SIG-M5 treated with dmso at 0.1 percent for 504 hours (cell line): ENCODE data around the gene PLEKHA6.

Source experiments
- DNase-seq: peaks from one replicate; lab custom pipeline; 2025; ENCODE audit not compliant: unreplicated experiment; lab: John Stamatoyannopoulos, UW

Gene PLEKHA6

DNA sequence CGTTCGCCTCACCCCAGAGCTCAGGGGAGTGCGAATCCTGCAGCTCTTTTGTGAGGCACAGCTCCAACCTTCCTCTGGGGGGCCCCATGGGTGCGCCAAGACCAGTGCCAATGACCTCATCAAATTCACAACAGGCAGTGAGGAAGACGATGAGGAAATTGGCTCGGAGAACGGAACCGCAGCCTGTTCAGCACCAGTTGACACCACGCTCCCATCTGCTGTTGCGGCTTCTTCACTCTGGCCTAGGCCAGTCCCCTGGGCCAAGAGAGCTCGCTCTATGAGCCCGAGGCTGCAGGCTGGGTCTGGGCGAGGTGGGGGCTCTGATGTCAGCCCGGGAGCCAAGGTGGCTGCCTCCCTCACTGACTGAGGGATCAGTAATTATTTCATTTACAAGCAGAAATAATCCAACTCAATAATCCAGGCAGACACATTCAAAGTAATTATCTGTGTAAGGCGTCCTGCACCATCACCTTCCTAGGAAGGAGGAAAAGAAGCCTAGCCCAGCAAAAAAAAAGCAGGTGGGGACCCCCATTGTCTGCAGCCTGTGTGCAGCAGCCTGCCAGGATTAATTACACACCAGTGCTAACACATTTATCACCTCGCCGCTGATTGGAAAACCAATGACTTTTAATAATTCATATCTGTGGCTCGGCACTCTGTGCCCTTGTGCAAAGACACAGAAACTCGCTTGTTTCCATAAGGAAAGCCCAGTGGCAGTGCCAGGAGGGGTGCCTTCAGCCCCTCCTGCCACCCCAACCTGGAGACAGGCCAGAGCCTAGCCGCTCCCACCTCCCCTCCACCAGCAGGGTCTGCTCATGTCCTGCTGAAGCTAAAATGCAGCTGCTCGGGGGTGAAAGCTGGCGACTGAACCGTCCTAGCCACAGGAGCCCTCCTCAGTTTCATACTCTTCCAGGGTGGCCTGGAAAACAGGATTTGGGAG lies 1.9 kb downstream of the PLEKHA6 start:
- DNase-seq = peak; percentile 65

DNA sequence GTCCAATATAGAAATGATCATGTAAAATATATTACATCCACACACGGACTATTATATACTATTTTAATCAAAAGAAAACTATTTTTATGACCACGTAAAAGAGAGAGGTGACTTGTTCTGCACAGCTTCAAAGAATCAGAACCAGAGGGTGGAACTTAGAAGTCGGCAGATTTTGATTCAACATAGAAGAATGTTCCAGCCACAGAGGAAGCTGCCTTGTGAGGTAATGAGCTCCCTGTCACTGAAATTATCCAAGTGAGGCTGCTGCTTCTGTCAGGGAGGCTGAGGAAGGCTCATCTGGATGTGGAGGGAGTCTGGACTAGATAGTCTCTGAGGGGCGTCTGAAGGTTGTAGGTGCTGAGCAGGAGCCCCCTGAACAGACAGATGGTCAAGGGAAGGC lies 2.7 kb downstream of the PLEKHA6 start:
- DNase-seq = no peak

DNA sequence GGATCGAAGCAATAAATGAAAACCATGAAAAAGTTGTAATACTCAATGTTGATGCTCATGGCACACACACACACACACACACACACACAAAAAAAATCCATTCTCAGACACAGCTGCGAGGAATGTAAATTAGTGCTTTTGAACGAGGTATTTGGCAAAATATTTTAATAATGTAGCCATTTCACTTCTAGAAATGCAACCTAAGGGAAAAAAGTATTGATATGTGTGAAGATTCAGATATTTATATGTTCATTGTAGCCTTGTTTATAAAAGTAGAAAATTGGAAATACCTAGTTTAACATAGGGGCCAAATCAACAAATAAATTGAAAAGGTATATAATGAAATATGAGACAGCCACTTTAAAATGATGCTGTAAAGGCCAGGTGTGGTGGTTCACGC lies 3.8 kb downstream of the PLEKHA6 start:
- DNase-seq = no peak

DNA sequence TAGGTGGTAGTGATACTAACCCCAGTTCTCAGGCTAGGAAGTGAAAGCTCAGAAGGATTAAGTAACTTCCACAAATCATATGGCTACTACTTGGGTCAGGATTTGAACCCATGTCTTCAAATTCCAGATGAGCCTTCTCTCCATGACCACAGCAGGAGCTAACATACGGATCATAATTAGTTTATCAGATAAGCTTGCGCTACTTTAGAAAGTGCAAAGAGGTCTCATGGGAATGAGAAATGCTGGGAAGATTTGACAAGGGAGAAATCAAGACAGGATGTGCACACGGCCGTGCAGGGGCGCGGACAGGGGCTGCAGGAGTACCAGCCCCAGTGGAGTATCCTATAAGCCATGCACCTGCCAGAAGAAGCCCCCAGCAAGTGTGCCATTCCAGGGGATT lies 5.2 kb downstream of the PLEKHA6 start:
- DNase-seq = no peak

DNA sequence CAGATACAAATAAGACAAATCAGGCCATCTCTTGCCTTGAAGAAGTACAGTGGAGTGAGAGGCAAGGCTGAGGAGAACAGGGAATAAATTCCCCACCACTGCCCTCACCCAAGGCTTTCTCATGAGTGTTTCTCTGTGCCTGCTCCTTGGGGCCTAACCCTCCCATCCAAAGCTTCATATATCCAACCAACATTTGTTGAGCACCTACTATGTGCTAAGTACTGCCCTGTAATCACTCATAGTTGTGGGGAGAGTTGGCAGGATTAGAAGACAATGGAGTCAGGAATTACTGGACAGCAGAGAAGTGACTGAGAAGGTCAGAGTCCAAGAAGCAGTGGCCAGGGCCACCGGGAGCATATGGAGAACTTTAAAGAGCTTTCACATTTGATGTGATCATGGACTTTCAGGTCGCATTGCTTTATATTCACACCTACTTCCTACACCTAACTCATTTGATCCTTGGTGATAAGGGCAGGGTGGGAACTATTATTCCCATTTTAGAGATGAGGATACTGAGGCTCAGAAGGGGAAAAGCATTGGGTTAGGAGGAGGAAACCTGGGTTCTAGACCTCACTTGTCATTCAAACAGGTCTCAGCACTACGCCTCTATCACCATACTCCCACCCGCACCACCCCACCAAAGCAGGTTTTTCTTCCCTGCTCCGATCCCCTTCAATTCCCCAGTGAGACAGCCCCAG lies 6.4 kb downstream of the PLEKHA6 start:
- DNase-seq = no peak

DNA sequence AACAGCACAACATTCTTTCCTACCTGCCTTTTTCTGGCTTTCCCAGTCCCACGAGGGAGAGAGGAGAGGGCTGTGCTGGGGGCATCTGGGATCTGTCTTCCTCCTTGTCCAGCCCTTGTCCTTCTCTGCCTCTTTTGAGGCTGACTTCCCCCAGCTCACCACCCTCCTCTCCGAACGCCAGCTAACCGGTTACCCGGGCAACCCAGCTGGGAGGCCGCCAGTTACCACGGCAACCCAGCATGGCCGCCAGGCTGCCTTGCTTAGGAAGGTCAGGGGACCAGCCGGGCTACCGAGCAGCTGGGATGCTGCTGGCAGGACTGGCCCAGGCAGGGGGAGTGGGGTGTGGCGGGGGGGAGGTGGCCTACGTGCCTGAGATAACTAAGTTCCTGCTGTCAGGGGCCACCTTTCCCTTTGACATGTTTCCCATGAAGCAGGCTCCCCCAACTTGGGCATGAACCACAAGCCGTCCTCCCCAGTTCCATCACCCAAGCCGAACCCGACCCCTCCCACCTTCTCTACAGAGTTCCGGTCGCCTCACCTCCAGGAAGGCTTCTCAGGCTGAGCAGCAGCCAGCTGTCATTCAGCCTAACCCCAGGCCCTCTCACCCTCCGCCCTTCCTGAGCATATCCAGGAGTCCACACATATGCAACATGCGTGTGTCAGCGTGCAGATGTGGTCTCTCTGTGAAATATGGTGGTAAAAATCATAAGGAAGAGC lies 8.7 kb downstream of the PLEKHA6 start:
- no peak for DNase-seq

DNA sequence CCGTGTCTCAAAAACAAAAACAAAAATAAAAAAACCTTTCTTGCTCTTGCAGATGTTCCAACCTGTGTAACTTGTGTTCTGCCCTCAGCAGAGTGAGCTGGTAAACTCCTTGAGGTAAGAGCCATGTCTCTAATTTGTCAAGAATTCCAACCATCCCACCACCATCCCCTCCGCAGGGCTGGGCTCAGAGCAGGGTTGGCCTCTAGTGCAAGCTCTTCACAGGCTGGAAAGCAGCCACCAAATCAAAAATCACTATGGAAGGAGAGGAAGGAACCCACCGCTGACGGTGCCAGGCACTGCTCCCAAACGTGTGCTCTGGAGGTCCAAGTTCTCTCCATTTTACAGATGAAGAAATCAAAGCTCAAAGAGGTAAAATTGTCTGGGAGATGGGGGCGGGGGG lies 9.4 kb downstream of the PLEKHA6 start:
- no peak for DNase-seq

DNA sequence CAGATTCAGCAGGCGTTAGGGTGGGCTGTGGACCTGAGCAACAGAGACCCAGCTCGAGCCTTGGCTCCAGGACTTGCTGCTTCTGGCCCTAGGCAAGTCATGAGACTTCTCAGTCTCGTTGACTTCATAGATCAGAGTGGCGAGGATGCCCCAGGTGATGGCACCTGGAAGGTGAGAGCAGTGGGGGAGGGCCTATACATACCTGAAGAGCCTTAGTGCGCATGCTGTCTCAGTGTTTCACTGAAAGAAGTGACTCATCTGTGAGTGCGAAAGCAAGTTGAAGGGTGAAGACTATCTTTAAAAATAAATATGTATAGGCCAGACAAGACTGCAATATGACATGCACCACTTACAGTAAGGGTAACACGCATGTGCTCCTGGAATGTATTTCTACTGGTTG lies 10.1 kb downstream of the PLEKHA6 start:
- DNase-seq = no peak

DNA sequence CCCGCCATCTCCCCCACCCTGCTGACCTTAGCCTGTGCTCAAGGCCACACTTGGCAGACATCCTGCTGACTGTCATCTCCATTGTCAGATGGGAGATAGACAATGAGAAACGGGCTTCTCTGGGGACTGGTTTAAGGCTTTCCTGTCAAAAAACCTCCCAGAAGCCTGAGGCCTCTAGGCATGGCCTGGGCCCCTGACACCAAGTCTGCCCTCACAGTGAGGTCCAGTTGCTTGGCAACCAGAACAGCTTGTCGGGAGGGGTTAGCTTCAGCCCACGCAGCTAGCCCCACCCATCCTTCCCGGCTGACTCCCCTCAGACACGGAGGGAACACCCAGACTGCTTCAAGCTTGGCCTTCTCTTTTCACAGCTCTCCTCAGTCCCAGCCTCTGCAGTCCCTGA lies 11.0 kb downstream of the PLEKHA6 start:
- DNase-seq = no peak

DNA sequence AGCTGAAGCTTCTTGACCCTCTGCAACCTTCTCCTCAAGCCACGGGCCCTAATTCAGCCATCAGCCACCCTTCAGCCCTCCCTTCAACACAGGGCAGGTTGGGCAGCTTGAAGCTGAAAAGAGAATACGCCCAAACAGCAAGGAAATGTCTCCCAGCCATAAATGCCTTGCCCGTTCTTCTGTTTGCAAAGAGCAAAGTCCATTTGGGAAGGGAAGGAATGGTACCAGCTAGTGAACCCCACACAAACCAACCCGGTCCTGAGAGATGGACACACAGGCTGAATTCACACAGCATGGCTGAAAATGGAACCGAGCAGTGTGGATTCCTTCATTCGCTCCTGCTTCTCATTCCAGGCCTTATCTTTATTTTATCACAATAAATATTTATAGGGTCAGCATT lies 11.5 kb downstream of the PLEKHA6 start:
- DNase-seq = no peak

DNA sequence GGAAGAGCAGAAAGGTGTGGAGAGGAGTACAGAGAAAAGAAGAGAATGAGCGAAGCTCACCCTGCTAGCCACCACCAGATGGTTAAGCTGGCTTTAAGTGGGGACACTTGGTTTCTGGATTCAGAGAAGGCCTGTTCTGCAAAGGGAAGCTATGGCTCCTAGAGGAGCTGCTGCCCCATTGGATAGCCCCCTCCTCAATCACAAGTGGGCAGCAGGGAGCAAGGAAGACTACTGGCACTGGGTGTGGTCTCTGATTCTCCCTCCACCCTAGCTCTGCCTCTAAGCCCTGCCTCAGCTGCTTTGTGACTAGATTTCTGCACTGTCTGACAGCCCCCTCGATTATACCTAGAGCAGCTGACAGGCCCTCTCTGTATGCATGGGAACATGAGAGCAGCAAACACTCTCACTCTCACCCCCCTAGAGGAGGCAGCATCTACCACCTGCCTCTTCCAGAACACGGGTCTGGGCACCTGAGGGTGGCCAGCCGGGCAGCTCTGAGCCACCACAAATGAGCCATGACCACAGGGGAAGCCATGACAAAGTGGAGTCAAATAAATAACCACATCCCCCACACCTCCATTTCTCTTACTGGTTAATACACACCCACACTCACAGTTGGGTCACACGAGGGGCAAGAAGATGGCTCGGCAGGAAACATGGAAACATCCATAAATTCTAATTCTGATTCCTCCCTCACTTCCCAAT lies 13.6 kb downstream of the PLEKHA6 start:
- no peak for DNase-seq

DNA sequence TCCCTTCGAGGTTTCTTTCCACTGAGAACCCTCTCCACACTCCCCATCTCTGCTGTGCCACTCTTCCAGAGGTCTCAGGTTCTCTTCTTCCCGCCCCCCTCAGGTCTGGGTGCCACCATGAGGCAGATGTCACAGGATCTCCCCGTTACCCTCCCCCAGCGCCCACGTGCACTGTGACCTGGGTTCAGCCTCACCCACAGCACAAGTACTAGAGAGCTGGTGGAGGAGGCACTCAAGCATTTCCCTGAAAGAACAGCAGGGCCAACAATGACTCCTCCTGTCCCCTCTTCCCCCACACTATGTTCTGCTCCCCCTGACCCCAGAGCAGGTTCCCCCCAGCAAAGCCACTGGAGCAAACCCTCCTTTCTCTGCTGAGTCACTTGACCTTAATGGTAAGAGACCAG lies 14.3 kb downstream of the PLEKHA6 start:
- DNase-seq = no peak

DNA sequence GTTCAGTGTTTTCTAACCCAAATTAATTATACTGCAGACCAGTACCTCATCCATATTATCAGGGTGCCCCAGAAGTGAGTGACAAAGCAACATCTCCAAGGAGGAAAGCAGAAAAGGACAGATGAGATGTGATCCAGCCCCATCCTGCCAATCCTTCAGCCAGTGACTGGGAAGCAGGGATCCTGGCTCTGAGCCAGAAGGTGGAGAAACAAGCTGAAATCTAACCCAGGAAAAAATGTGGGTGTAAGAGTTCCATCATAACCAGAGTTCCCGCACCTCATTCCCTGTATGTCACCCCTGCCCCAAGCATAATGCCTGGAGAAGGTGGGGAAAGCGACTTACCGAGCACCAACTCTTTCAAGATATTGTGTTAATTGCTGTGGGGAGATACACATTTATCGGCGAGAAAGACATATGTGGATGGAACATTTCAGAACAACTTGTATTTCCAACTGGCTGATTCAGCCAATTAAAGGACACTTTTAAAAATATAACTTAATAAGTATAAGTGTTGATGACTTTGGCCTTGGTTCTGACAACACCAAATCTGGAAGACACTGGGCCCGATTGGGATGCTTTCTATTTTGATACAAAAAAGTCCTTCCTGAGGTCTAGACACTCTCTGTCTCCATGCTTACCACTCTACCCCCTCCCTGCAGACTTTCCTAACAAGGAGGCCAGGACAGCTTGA lies 14.9 kb downstream of the PLEKHA6 start:
- DNase-seq = no peak

DNA sequence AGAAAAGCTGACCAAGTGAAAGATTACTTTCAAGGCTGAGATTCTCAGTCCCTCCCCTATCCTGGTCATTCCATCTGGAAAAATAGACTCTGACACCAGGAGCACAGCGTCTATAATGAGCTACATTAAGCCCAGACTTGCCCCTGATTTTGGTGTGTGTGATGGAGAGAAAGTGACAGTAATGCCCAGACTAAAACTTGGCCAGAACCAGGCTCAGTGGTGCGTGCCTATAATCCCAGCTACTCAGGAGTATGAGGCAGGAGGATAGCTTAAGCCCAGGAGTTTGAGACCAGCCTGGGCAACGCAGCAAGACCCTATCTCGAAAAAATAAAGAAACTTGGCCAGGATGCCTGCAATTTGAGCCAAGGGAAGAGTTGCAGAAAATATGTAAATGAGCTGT lies 15.9 kb downstream of the PLEKHA6 start:
- no peak for DNase-seq

DNA sequence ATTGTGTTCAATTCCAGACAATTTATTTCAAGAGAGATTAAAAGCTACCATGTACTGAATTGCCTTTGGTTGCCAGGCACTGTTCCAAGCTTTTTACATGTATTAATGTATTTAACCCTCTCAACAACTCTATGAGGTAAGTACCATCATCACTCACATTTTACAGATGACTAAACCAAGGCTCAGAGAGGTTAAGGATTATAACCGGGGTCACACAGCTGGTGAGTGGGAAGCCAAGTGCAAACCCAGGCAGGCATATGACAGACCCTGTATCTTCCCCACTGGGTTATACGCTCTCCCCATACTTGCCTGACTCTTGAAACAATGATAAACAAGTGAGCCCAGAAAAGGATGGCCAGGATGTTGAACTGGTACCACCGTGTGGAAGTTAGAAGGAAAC lies 16.5 kb downstream of the PLEKHA6 start:
- no peak for DNase-seq

DNA sequence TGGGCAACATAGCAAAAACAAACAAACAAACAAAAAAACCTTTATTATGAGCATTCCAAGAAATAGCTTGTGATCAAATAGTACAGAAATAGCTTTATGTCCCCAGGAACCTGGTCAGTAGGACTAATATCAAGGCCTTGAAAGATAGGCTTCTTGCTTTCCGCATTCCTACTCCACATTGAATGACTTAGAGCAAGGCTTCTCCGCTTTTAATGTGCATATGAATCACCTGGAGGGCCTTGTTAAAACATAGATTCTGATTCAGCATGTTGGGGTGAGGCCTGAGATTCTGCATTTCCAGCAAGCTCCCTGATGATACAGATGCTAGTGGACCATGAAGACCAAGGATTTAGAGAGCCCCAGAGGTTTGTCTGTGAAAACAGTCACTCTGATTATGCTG lies 17.4 kb downstream of the PLEKHA6 start:
- DNase-seq = no peak

DNA sequence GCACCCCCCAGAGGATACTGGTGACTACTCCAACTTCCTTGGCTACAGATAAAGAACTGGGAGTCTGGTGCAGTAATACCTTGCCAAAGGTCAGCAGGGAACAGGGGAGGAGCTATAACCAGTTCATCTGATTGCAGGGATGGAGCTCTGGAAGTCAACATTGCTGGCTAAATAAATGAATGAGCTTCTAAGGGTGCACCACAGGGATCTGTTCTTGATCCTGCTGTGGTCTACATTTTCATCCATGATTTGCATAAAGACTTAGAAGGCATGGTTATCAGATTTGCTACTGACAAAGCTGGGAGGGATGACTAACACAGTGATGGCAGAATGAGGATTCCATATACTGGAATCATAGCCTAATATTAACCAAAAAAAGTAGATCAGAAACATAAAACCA lies 18.3 kb downstream of the PLEKHA6 start:
- no peak for DNase-seq

DNA sequence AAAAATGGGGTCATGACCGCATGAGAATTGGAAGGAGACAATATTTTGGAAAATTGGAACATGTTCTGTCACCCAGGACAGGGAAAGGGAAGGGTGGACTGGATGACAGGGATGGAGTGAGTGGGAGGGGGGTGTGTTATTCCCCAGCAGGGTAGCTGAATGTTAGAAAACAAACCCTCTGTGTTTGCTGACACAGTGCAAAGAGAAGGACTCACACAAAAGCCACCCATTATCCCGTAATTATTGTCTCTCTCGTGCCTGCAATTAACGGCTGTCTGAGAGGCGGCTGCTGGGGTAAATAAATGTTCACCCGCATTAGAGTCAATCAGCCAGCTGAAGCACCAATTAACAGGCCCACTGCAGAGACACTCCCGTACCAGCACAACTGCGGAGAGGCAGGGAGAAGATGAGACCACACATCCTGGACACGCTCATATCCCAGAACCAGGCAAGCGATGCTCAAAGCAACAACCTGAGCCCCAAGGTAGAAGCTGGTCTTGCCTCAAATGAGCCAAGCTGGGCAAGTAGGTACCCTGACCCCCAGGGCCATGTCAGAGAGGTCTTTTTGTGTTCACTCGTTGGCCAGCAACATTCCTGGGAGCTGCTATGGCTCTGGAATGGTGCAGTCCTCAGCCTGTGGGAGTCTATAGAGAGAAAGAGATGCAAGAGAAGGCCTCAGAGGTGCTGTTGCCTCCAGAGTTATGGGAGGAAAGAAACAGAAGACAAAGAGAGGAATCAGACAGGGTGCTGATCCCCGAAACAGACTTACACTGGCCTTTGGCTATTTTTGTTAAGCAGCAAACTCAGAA lies 19.4 kb downstream of the PLEKHA6 start:
- no peak for DNase-seq

DNA sequence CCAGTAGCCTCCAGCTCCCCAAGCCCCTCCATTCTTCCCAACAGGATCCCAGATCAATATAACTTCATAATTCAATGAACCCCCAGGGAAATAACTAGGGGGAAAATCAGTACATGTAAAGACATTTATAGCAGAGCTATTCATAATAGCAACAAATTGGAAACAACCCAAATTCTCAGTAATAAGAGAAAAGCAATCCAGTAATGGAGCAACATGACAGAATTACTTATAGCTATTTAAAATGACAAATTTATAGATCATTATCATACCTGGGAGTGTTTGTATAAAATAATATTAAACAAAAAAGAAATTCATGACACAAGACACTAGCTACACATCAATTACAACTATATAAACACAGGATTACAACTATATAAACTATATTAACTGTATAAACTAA lies 20.2 kb downstream of the PLEKHA6 start:
- DNase-seq = no peak

DNA sequence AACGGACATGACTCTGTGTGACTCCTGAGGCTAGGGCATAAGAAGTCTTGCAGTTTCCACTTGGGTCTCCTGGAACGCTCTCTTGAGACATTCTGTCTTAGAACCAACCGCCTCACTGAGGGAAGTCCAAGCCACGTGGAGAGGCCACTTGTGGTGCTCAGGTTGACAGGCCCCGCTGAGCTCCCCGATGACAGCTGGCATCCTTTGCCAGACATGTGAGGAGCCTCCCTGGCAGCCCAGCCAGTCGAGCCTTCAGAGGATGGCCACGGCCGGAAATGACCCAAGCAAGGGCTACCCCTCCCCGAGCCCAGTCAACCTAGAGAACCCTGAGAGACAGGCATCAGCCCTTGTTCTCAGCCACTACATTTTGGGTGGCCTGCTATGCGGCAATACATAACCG lies 20.7 kb downstream of the PLEKHA6 start:
- DNase-seq = no peak
